Measurements from ENCODE around the gene CDADC1. TPM values are rescaled to one million over a fixed set of nuclear protein-coding genes. Genes with fewer than 3 reads are reported as not detected.

The CDADC1 gene
- polyA plus RNA-seq, 3 donors: 13.7 to 15.1 (median 14.8) TPM

Other genes with a start within 250 kb of the CDADC1 start
- gene MLNR, start 27.6 kb upstream of the CDADC1 start, polyA plus RNA-seq (ENCODE audit: insufficient read length in 3 of 3): under 1 TPM in 1 of 3 donors, not detected in 2; 0.24 TPM
- gene CAB39L, start 196.1 kb downstream of the CDADC1 start, polyA plus RNA-seq (ENCODE audit: insufficient read length in 3 of 3): 10 to 100 TPM; 13.1 to 20.4 (median 19.7) TPM
- gene SETDB2, start 196.3 kb downstream of the CDADC1 start, polyA plus RNA-seq (ENCODE audit: insufficient read length in 3 of 3): 10 to 100 TPM; 20.6 to 22.7 (median 21.9) TPM
- 10 to 100 TPM; 30.1 to 34.8 (median 31.9) TPM for gene PHF11, start 248.0 kb downstream of the CDADC1 start, polyA plus RNA-seq (ENCODE audit: insufficient read length in 3 of 3)

All from right renal cortex interstitium (tissue), 3 donors.